GM12878 (cell line): Measurements from ENCODE around the gene FCRL6. TPM values are rescaled to one million over a fixed set of nuclear protein-coding genes. Genes with fewer than 3 reads are reported as not detected.

Experiments
- BCL11A ChIP-seq: IDR thresholded peaks from 2 replicates; pipeline ENCODE4 v1.6.1; 2011; ENCODE audit warnings: low read depth, low read length
- DPF2 ChIP-seq: fragments of 450-650 bp; IDR thresholded peaks from 2 replicates; pipeline ENCODE4 v1.6.1; 2017; ENCODE audit warnings: mild to moderate bottlenecking
- IKZF1 ChIP-seq: fragments of 450-650 bp; conservative IDR thresholded peaks from 2 replicates; pipeline ENCODE4 v1.6.1; 2017; ENCODE audit warnings: antibody characterized with exemption, mild to moderate bottlenecking
- MXI1 ChIP-seq: fragments of 150-350 bp; IDR thresholded peaks from 2 replicates; pipeline ENCODE4 v1.6.1; 2011; ENCODE audit warnings: low read depth, mild to moderate bottlenecking, inconsistent platforms, low read length, improper control_type of control experiment
- NBN ChIP-seq: fragments of 450-650 bp; IDR thresholded peaks from 2 replicates; pipeline ENCODE4 v1.6.1; 2016
- RAD51 ChIP-seq: fragments of 450-650 bp; IDR thresholded peaks from 2 replicates; pipeline ENCODE4 v1.6.1; 2016; ENCODE audit warnings: moderate library complexity, mild to moderate bottlenecking, inconsistent platforms
- SIN3A ChIP-seq: IDR thresholded peaks from 2 replicates; pipeline ENCODE4 v1.6.1; 2012; ENCODE audit warnings: low read depth, low read length, improper control_type of control experiment
- SUPT20H ChIP-seq: IDR thresholded peaks from 2 replicates; pipeline ENCODE4 v1.6.1; 2011; ENCODE audit warnings: low read depth, mild to moderate bottlenecking, low read length, moderate library complexity, borderline replicate concordance; ENCODE audit not compliant: control insufficient read depth
- polyA plus RNA-seq, 11 experiments: library from polyadenylated mRNA; depleted of rRNA in 4 of 11; unstranded in 6 of 11; stranded (reverse) in 5 of 11; fragments of >200 nt; fragmentation: Nextera tagmentation in 4 of 11; fragmentation: Illumina TruSeq in 1 of 11; extraction: Ambion mirVana in 4 of 11; extraction: Trizol in 1 of 11; gene quantifications; 1 replicate in 1 of 11; 2 replicates in 10 of 11; pipeline versions ENCODE4 v1.2.1 to v1.2.3, GENCODE V29; 2011 to 2016; ENCODE audit warnings: inconsistent platforms in 2 of 11, missing spikeins in 2 of 11, low read depth in 1 of 11
- total RNA-seq, 4 experiments: library from RNA; depleted of rRNA in 3 of 4; stranded (reverse); fragments of >200 nt in 3 of 4; fragmentation: Illumina TruSeq in 1 of 4; extraction: Trizol in 1 of 4; gene quantifications; 2 replicates each; pipeline versions ENCODE4 v1.2.1 to v1.2.3, GENCODE V29; 2013 to 2021
- TF ChIP-seq, protein P1 (sequence below): IDR thresholded peaks from 2 replicates; pipeline ENCODE4 v1.6.1; 2011; ENCODE audit warnings: low read depth, mild to moderate bottlenecking, low read length, moderate library complexity, borderline replicate concordance; ENCODE audit errors: extremely low read depth
- TF ChIP-seq, protein P2 (sequence below): IDR thresholded peaks from 2 replicates; pipeline ENCODE4 v1.6.1; 2012; ENCODE audit warnings: low read depth, low read length, improper control_type of control experiment
- TF ChIP-seq, protein P3 (sequence below): fragments of 450-650 bp; IDR thresholded peaks from 2 replicates; pipeline ENCODE4 v1.6.1; 2017; ENCODE audit warnings: mild to moderate bottlenecking, moderate library complexity
- TF ChIP-seq, protein P4 (sequence below): fragments of 150-350 bp; IDR thresholded peaks from 2 replicates; pipeline ENCODE4 v1.6.1; 2014; ENCODE audit warnings: mild to moderate bottlenecking, low read depth, low read length
- TF ChIP-seq, protein P5 (sequence below): fragments of 450-650 bp; IDR thresholded peaks from 2 replicates; pipeline ENCODE4 v1.6.1; 2014; ENCODE audit warnings: mild to moderate bottlenecking
- TF ChIP-seq, protein P6 (sequence below), 3 experiments: IDR thresholded peaks in 2 of 3; conservative IDR thresholded peaks in 1 of 3; 2 replicates each; pipeline ENCODE4 v1.5.1; 2011; ENCODE audit warnings: low read depth in 3 of 3, low read length in 3 of 3, mild to moderate bottlenecking in 3 of 3, control low read depth in 2 of 3, moderate library complexity in 2 of 3, inconsistent platforms in 1 of 3, mixed read lengths in 1 of 3; ENCODE audit not compliant: control insufficient read depth in 2 of 3, insufficient read depth in 1 of 3; ENCODE audit errors: extremely low read depth in 1 of 3
- TF ChIP-seq, protein P7 (sequence below): fragments of 450-650 bp; IDR thresholded peaks from 2 replicates; pipeline ENCODE4 v1.6.1; 2017; ENCODE audit warnings: borderline replicate concordance
- TF ChIP-seq, protein P8 (sequence below): fragments of 450-650 bp; IDR thresholded peaks from 2 replicates; pipeline ENCODE4 v1.6.1; 2017; ENCODE audit warnings: low read depth, mild to moderate bottlenecking, moderate library complexity

The FCRL6 gene
- total and polyA plus RNA-seq, 10 of the 15 experiments (the other 5 are each of a cell fraction or from before 2014, with no cell fraction given), result 0.04 to 0.16 (median 0.11) TPM; not detected in 7

DNA sequence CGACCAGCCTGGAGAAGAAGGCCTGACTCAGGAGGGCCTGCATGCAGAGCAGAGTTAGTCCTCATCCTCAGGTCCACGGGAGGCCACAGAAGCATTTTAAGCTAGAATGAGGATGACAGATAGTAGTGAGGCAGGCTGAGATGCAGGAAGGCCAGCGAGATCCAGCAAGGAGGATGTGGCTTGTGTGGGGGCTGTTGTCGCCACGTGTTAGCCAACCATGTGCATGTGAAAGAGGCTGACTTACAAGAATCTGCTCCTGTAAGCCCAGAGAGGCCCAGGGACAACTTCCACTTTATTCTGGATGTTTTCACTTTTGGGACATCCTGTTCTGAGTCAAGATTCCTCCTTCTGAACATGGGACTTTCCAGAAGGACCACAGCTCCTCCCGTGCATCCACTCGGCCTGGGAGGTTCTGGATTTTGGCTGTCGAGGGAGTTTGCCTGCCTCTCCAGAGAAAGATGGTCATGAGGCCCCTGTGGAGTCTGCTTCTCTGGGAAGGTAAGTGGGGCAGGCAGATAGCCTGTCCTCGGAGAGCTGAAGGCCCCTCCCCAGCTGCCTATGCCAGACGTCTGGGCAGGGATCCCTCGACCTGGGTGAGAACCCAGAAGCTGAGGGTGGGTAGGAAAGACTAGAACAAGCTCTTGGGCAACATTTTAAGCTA lies 24.4 kb downstream of the FCRL6 start, which contains the start of gene SLAMF8 (continued):
- TF ChIP-seq, protein P1, sequence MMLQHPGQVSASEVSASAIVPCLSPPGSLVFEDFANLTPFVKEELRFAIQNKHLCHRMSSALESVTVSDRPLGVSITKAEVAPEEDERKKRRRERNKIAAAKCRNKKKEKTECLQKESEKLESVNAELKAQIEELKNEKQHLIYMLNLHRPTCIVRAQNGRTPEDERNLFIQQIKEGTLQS, result no peak
- TF ChIP-seq SUPT20H (no peak), SIN3A (no peak), MXI1 (0 out of 2 replicates have a peak, but pooled peaks have one; percentile 21), DPF2 (0 out of 2 replicates have a peak, but pooled peaks have one; percentile 27), BCL11A (no peak), NBN (no peak), RAD51 (no peak), IKZF1 (peak; percentile 53; the same call in 1 of the 2 replicates)
- TF ChIP-seq, protein P2, sequence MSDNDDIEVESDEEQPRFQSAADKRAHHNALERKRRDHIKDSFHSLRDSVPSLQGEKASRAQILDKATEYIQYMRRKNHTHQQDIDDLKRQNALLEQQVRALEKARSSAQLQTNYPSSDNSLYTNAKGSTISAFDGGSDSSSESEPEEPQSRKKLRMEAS, result peak; percentile 64; the same call in 1 of the 2 replicates
- TF ChIP-seq, protein P3, sequence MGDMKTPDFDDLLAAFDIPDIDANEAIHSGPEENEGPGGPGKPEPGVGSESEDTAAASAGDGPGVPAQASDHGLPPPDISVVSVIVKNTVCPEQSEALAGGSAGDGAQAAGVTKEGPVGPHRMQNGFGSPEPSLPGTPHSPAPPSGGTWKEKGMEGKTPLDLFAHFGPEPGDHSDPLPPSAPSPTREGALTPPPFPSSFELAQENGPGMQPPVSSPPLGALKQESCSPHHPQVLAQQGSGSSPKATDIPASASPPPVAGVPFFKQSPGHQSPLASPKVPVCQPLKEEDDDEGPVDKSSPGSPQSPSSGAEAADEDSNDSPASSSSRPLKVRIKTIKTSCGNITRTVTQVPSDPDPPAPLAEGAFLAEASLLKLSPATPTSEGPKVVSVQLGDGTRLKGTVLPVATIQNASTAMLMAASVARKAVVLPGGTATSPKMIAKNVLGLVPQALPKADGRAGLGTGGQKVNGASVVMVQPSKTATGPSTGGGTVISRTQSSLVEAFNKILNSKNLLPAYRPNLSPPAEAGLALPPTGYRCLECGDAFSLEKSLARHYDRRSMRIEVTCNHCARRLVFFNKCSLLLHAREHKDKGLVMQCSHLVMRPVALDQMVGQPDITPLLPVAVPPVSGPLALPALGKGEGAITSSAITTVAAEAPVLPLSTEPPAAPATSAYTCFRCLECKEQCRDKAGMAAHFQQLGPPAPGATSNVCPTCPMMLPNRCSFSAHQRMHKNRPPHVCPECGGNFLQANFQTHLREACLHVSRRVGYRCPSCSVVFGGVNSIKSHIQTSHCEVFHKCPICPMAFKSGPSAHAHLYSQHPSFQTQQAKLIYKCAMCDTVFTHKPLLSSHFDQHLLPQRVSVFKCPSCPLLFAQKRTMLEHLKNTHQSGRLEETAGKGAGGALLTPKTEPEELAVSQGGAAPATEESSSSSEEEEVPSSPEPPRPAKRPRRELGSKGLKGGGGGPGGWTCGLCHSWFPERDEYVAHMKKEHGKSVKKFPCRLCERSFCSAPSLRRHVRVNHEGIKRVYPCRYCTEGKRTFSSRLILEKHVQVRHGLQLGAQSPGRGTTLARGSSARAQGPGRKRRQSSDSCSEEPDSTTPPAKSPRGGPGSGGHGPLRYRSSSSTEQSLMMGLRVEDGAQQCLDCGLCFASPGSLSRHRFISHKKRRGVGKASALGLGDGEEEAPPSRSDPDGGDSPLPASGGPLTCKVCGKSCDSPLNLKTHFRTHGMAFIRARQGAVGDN, result peak; percentile 85
- TF ChIP-seq, protein P4, sequence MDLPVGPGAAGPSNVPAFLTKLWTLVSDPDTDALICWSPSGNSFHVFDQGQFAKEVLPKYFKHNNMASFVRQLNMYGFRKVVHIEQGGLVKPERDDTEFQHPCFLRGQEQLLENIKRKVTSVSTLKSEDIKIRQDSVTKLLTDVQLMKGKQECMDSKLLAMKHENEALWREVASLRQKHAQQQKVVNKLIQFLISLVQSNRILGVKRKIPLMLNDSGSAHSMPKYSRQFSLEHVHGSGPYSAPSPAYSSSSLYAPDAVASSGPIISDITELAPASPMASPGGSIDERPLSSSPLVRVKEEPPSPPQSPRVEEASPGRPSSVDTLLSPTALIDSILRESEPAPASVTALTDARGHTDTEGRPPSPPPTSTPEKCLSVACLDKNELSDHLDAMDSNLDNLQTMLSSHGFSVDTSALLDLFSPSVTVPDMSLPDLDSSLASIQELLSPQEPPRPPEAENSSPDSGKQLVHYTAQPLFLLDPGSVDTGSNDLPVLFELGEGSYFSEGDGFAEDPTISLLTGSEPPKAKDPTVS, result no peak
- TF ChIP-seq, protein P5, sequence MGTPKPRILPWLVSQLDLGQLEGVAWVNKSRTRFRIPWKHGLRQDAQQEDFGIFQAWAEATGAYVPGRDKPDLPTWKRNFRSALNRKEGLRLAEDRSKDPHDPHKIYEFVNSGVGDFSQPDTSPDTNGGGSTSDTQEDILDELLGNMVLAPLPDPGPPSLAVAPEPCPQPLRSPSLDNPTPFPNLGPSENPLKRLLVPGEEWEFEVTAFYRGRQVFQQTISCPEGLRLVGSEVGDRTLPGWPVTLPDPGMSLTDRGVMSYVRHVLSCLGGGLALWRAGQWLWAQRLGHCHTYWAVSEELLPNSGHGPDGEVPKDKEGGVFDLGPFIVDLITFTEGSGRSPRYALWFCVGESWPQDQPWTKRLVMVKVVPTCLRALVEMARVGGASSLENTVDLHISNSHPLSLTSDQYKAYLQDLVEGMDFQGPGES, result no peak
- TF ChIP-seq, protein P6, sequence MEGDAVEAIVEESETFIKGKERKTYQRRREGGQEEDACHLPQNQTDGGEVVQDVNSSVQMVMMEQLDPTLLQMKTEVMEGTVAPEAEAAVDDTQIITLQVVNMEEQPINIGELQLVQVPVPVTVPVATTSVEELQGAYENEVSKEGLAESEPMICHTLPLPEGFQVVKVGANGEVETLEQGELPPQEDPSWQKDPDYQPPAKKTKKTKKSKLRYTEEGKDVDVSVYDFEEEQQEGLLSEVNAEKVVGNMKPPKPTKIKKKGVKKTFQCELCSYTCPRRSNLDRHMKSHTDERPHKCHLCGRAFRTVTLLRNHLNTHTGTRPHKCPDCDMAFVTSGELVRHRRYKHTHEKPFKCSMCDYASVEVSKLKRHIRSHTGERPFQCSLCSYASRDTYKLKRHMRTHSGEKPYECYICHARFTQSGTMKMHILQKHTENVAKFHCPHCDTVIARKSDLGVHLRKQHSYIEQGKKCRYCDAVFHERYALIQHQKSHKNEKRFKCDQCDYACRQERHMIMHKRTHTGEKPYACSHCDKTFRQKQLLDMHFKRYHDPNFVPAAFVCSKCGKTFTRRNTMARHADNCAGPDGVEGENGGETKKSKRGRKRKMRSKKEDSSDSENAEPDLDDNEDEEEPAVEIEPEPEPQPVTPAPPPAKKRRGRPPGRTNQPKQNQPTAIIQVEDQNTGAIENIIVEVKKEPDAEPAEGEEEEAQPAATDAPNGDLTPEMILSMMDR (IDR thresholded peaks at IDR 0.05 in 2 of 3, conservative IDR thresholded peaks at IDR 0.05 in 1 of 3; ENCODE audit: control insufficient read depth in 2 of 3, extremely low read depth in 1 of 3, insufficient read depth in 1 of 3, low read depth in 3 of 3, low read length in 3 of 3), result no peak
- TF ChIP-seq, protein P7, sequence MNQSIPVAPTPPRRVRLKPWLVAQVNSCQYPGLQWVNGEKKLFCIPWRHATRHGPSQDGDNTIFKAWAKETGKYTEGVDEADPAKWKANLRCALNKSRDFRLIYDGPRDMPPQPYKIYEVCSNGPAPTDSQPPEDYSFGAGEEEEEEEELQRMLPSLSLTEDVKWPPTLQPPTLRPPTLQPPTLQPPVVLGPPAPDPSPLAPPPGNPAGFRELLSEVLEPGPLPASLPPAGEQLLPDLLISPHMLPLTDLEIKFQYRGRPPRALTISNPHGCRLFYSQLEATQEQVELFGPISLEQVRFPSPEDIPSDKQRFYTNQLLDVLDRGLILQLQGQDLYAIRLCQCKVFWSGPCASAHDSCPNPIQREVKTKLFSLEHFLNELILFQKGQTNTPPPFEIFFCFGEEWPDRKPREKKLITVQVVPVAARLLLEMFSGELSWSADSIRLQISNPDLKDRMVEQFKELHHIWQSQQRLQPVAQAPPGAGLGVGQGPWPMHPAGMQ, result no peak
- TF ChIP-seq, protein P8, sequence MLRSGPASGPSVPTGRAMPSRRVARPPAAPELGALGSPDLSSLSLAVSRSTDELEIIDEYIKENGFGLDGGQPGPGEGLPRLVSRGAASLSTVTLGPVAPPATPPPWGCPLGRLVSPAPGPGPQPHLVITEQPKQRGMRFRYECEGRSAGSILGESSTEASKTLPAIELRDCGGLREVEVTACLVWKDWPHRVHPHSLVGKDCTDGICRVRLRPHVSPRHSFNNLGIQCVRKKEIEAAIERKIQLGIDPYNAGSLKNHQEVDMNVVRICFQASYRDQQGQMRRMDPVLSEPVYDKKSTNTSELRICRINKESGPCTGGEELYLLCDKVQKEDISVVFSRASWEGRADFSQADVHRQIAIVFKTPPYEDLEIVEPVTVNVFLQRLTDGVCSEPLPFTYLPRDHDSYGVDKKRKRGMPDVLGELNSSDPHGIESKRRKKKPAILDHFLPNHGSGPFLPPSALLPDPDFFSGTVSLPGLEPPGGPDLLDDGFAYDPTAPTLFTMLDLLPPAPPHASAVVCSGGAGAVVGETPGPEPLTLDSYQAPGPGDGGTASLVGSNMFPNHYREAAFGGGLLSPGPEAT, result 0 out of 2 replicates have a peak, but pooled peaks have one; percentile 16
